Mucosa of stomach (tissue), 1 donor: ENCODE results near the gene IL22RA1.

Experiments used
- H3K27me3 ChIP-seq: one replicate; pipeline ENCODE4 v1.7.0; 2013; ENCODE audit warnings: mild to moderate bottlenecking, low read length; ENCODE audit not compliant: control insufficient read depth, insufficient read depth
- H3K36me3 ChIP-seq: one replicate; pipeline ENCODE4 v1.7.0; 2013; ENCODE audit warnings: low read length; ENCODE audit not compliant: control insufficient read depth, insufficient read depth
- H3K4me1 ChIP-seq: one replicate; pipeline ENCODE4 v1.7.0; 2013; ENCODE audit warnings: mild to moderate bottlenecking, low read length; ENCODE audit not compliant: control insufficient read depth, insufficient read depth
- H3K4me3 ChIP-seq: one replicate; pipeline ENCODE4 v1.7.0; 2013; ENCODE audit warnings: low read length
- H3K9ac ChIP-seq: one replicate; pipeline ENCODE4 v1.7.0; 2013; ENCODE audit warnings: mild to moderate bottlenecking, low read length, moderate library complexity
- H3K9me3 ChIP-seq: one replicate; pipeline ENCODE4 v1.7.0; 2013; ENCODE audit warnings: mild to moderate bottlenecking, low read length, moderate library complexity; ENCODE audit not compliant: control insufficient read depth
- donor health status: Pancreatic carcinoma.

The IL22RA1 gene

DNA sequence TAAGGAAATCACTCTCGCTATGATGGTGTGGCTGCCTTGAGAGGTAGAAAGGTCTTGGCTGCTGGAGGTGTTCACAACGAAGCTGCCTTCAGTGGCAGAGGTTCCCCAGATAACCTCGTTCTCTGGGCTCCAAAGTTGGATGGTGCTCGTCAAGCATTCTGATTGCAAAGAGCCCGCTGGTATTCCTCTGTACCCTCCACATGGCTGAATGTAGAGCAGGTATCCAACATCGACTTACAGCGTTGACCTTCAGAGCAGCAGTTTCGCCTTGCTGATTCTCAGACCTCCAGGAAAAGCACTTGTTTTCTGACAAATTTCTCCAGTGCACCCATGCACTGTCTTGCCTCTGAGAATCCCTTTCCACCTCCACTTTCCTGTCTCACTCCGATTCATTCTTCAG lies 4.3 kb upstream of the IL22RA1 start:
- H3K9me3 ChIP-seq, result no peaks in the 10 kb centered on the region
- H3K27me3 ChIP-seq, result peaks cover 5% of the 10 kb centered on the region
- H3K4me1 ChIP-seq, result peaks cover 34% of the 10 kb centered on the region
- no peaks in the 10 kb centered on the region for H3K36me3 ChIP-seq
- no peak overlapping the region for H3K9ac ChIP-seq
- H3K4me3 ChIP-seq, result no peak overlapping the region

DNA sequence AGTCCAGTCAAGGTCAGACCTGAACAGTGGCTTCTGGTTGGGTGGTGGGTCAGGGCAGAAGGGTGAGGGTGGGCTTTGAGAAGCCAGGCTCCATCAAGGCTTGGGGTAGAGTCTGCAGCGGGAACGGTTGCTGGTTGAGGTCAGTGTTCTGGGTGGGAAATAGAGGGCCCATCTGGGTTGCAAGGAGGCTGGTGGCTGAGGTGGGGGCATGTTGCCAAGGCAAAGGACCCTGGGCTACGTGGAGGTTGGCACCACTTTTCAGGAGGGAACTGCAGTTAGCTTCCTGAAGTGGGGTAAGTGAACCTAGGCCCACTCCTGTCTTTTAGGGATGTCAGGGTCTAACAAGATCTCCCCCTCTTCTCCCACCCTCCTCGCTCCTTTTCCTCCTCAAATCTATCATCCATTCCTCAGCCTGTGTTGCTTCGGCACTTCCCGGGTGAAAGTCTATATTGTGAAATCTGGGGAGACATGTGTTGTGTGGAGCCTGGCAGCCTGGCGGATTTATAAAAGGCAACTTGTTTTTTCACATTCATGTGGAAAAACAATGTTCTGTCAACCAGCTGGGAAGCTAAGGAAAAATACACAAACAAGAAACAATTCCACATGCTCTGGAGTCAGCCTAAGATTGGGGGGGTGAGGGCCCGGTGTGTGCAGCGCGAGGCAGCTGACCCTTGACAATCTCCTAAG lies 1.5 kb downstream of the IL22RA1 start:
- Histone ChIP-seq H3K36me3 (no peaks in the 10 kb centered on the region), H3K9me3 (no peaks in the 10 kb centered on the region), H3K4me3 (no peak overlapping the region), H3K9ac (peak overlapping the region; percentile 26), H3K27me3 (no peaks in the 10 kb centered on the region), H3K4me1 (peaks cover 34% of the 10 kb centered on the region)

DNA sequence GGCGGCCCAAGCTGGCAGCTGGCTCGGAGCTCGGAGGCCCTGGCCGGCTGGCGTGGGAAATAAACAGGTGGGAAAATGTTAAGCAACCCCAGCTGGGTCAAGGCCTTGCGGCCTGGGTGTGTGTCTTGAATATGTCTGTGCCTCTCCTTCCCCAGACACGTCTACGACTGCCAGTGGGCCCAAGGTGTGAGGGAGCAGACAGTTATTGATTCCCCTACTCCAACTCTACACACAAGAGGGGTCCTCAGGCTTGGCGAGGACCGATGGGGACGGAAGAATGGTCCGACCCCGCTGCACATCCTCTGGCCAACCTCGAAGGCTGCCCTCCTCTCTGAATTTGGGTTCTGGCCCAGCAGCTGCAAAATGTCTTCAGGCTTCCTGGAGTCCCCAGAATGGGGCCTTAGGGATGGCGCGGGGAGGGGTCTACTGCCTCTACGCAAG lies 2.2 kb downstream of the IL22RA1 start:
- Histone ChIP-seq H3K36me3 (no peaks in the 10 kb centered on the region), H3K4me3 (no peak overlapping the region), H3K9ac (no peak overlapping the region), H3K9me3 (no peaks in the 10 kb centered on the region), H3K4me1 (peaks cover 34% of the 10 kb centered on the region), H3K27me3 (no peaks in the 10 kb centered on the region)

DNA sequence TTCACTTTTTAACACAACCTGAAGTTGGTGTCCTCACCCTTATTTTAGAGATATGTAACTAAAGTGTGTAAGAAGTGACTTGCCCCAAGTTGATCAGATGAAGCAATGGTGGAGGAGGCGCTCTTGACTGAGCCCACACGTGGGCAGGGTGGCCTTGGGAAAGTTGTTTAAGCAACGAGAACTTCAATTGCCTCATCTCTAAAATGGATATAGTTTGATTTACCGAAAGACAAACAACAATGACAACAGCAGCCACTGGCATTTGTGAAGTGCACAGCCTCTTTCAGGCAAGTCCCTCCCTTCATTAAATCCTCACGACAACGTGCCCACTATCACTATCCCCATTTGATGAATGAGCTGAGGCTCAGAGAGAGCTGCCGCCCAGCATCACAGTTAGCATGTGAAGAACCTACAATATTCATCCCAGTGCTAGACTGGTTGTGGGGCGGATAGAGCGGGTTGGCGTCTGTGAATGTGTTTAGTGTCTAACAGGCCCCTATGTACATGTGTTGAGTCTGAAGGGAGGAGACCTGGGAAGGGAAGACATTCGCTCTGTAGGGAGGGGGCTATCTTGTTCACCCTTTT lies 3.0 kb downstream of the IL22RA1 start:
- H3K4me1 ChIP-seq, result peaks cover 34% of the 10 kb centered on the region
- H3K36me3 ChIP-seq, result no peaks in the 10 kb centered on the region
- no peak overlapping the region for H3K4me3 ChIP-seq
- H3K9me3 ChIP-seq, result no peaks in the 10 kb centered on the region
- no peaks in the 10 kb centered on the region for H3K27me3 ChIP-seq
- no peak overlapping the region for H3K9ac ChIP-seq

DNA sequence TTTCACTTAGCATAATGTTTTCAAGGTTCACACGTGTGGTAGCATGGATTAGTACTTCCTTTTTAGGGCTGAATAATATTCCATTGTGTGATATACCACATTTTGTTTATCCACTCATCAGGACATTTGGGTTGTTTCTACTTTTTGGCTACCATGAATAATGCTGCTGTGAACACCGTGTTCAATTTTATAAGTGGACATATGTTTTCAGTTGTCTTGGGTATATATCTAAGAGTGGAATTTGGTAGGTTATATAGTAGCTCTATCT lies 3.8 kb downstream of the IL22RA1 start:
- H3K4me3 ChIP-seq, result no peak overlapping the region
- H3K27me3 ChIP-seq, result no peaks in the 10 kb centered on the region
- no peaks in the 10 kb centered on the region for H3K9me3 ChIP-seq
- peaks cover 27% of the 10 kb centered on the region for H3K4me1 ChIP-seq
- no peak overlapping the region for H3K9ac ChIP-seq
- H3K36me3 ChIP-seq, result no peaks in the 10 kb centered on the region

DNA sequence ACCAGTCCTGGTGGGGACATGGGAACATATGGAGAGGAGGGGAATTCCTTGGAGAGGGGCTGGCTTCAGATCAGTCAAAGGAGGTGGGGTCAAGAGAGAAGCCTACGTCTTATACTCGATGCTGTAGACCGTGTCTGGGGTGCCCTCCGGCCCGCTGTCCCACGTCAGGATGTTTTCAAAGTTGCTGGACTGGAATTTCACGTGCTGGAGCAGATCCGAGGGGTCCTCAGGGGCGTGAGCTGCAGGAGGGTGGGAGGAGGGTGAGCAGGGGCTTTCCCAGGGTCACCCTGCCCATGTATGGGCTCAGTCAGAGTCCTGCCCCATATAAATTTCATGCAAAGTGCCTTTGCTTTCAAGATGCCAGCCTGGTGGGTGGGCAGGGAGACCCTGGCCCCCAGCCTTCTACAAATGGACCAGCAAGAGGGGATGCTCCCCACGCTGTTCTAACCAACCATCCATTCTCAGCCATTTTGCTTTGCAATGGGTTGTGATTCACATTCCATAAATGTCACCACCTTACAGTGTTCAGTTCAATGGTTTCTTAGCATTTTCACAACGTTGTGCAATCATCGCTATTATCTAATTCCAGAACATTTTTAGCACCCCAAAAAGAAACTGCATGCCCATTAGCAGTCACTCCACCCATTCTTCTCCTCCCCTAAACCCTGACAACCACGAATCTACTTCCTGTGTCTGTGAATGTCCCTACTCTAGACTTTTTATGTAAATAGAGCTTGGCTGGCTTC lies 4.3 kb downstream of the IL22RA1 start:
- Histone ChIP-seq H3K36me3 (no peaks in the 10 kb centered on the region), H3K4me3 (no peak overlapping the region), H3K9ac (no peak overlapping the region), H3K4me1 (peaks cover 22% of the 10 kb centered on the region), H3K9me3 (no peaks in the 10 kb centered on the region), H3K27me3 (no peaks in the 10 kb centered on the region)

DNA sequence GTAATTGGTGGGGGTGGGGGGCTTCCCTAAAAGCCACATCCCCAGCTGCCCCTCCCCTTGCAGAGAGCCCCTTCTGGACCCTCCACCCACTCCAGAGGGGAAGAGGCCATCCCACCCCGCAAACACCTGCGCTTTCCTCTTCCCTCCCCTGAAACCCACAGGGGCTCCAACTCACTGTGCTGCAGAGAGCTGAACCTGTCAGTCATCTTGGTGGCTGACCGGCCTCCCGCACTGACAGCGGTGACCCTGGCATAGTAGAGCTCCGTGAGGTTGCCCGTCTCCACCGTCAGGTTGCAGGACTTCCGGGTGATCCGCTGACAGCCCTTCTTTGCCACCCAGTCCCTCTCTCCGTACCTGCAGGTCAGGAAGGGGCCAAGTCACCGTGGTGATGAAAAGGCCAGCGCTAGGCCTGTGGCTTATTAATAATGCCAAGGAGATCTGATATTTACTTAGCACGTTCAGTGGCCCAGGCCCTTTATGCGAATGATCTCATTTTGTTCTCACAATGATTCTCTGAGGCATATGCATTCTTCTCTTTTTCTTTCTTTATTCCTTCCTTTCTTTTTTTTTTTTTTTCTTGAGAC lies 5.9 kb downstream of the IL22RA1 start:
- H3K36me3 ChIP-seq, result no peaks in the 10 kb centered on the region
- no peak overlapping the region for H3K4me3 ChIP-seq
- H3K9me3 ChIP-seq, result no peaks in the 10 kb centered on the region
- H3K9ac ChIP-seq, result no peak overlapping the region
- peaks cover 13% of the 10 kb centered on the region for H3K4me1 ChIP-seq
- no peaks in the 10 kb centered on the region for H3K27me3 ChIP-seq

DNA sequence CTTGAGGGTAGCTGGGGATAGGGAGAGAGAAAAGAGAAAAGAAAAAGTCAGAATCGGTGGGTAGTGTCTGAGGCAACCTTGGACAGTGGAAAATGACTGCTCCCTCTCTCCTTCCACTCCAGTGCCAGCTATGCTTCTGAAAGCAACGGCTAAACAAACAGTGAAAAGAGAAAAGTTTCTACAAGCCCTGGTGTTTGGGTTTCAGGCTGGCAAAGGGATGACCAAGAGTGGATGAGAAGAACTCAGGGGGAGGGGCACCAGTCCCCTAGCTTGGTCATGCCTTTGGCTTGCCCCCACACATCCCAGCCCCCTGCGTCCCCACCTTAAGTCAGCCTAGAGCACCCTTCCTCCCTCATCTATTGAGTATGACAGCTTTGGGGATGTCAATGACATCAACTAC lies 8.6 kb downstream of the IL22RA1 start:
- no peaks in the 10 kb centered on the region for H3K27me3 ChIP-seq
- H3K9me3 ChIP-seq, result no peaks in the 10 kb centered on the region
- no peak overlapping the region for H3K4me3 ChIP-seq
- no peak overlapping the region for H3K9ac ChIP-seq
- H3K36me3 ChIP-seq, result no peaks in the 10 kb centered on the region
- no peaks in the 10 kb centered on the region for H3K4me1 ChIP-seq

DNA sequence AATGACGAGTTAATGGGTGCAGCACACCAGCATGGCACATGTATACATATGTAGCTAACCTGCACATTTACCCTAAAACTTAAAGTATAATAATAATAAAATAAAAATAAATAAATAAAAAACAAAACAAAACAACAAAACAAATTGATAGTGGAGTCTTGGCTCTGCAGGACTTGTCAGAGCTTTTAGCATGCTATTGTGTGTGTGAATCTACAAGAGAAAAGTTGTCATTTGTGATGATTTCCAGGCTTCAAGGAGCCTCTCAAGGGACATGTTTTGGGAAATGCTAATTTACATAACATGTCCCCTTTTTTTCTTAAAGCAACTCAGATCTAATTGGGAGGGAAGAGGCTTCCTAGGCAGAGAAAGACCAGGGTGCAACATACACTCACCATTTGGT lies 9.1 kb downstream of the IL22RA1 start:
- no peaks in the 10 kb centered on the region for H3K36me3 ChIP-seq

DNA sequence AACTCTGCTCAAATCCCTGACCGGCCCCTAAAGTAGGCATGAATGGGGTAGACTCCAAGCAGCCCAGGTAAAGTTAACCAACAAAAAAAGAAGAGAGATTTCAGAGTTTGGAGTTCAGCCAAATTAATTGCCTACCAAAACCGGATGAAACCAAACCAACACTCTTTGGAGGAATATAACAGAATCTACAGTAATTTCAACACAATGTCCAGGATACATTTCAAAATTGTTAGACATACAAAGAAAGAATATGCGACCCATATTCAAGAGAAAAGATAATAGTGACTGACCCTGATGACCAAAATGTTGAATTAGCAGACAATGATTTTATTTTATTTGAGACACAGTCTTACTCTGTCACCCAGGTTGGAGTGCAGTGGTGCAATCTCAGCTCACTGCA lies 12.6 kb downstream of the IL22RA1 start:
- no peaks in the 10 kb centered on the region for H3K36me3 ChIP-seq
- H3K4me3 ChIP-seq, result no peak overlapping the region
- H3K4me1 ChIP-seq, result no peaks in the 10 kb centered on the region
- H3K9ac ChIP-seq, result no peak overlapping the region
- H3K27me3 ChIP-seq, result no peaks in the 10 kb centered on the region
- H3K9me3 ChIP-seq, result no peaks in the 10 kb centered on the region

More for the DNA sequence above, 9.1 kb downstream of the IL22RA1 start:
- Histone ChIP-seq H3K9ac (no peak overlapping the region), H3K9me3 (no peaks in the 10 kb centered on the region), H3K4me3 (no peak overlapping the region), H3K4me1 (no peaks in the 10 kb centered on the region), H3K27me3 (no peaks in the 10 kb centered on the region)

DNA sequence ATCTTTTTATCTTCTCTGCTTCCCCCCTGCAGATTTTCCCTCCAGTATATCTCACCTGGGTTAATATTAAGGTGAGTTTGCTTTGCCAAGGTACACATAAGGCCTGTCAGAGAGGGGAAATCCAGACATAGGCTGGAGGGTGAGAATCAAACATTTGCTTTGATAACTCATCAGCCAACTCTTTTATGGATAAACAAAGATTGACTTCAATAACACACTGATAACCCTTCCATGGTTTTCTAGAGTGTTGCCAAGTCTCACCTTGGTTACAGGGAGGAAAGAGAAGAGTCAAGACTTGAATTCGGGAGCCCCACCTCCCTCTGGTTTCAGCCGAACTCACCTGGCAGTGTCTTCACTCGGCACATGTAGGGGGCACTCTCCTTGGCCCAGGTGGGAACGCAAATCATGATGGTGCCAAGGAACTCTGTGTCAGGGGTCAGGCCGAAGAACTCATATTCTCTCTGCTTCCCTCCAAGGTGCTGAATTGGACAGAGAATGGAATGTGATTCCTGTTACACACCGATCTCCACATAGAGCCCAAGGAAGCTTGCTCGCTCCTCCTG lies 15.1 kb downstream of the IL22RA1 start:
- H3K9ac ChIP-seq, result no peak overlapping the region

More for the DNA sequence above, 15.1 kb downstream of the IL22RA1 start:
- Histone ChIP-seq H3K9me3 (no peaks in the 10 kb centered on the region), H3K4me3 (no peak overlapping the region), H3K27me3 (no peaks in the 10 kb centered on the region), H3K4me1 (no peaks in the 10 kb centered on the region), H3K36me3 (no peaks in the 10 kb centered on the region)
